22Rv1 (cell line): ENCODE data around the gene CHMP3.

Source experiments
- ZFX ChIP-seq: fragments of 450-650 bp; IDR thresholded peaks from 2 replicates; pipeline ENCODE4 v1.6.1; 2017; ENCODE audit warnings: antibody characterized with exemption, borderline replicate concordance
- TF ChIP-seq, protein P1 (sequence below): fragments of 450-650 bp; IDR thresholded peaks from 2 replicates; pipeline ENCODE4 v1.5.1; 2017; ENCODE audit warnings: mild to moderate bottlenecking

DNA sequence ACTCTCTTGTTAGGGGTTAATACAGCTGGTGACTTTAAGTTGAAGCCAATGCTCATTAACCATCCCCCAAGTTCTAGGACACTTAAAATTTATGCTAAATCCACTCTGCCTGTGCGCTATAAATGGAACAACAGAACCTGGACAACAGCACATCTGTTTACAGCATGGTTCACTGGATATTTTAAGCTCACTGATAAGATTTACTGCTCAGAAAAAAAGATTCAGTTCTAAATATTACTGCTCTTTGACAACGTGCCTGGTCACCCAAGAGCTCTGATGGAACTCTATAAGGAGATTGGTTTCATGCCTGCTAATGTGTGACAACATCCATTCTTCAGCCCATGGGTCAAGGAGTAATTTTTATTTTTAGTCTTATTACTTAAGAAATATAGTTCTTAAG is 32.9 kb upstream of the CHMP3 start:
- TF ChIP-seq, protein P1, sequence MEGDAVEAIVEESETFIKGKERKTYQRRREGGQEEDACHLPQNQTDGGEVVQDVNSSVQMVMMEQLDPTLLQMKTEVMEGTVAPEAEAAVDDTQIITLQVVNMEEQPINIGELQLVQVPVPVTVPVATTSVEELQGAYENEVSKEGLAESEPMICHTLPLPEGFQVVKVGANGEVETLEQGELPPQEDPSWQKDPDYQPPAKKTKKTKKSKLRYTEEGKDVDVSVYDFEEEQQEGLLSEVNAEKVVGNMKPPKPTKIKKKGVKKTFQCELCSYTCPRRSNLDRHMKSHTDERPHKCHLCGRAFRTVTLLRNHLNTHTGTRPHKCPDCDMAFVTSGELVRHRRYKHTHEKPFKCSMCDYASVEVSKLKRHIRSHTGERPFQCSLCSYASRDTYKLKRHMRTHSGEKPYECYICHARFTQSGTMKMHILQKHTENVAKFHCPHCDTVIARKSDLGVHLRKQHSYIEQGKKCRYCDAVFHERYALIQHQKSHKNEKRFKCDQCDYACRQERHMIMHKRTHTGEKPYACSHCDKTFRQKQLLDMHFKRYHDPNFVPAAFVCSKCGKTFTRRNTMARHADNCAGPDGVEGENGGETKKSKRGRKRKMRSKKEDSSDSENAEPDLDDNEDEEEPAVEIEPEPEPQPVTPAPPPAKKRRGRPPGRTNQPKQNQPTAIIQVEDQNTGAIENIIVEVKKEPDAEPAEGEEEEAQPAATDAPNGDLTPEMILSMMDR, result no peak
- no peak for TF ChIP-seq ZFX
